GM23338 (cell line): ENCODE data around the gene PRUNE2. TPM values are rescaled to one million over a fixed set of nuclear protein-coding genes. Genes with fewer than 3 reads are reported as not detected.

Experiments used
- ATAC-seq: fragments of 200-7000 bp; cut with Tn5 transposase; 3 replicates; pipeline ENCODE4 v1.9.1; 2020
- DNase-seq: peaks from one replicate; pipeline ENCODE4 v3.0.0-alpha.2; 2015; ENCODE audit warnings: low spot score
- H2AFZ ChIP-seq: fragments of 200-600 bp; sonication (generic); 2 replicates; pipeline ENCODE4 v1.8.0; 2016; ENCODE audit warnings: antibody characterized with exemption, mild to moderate bottlenecking, moderate library complexity
- H3F3A ChIP-seq: fragments of 200-600 bp; sonication (generic); replicated peaks from 2 replicates; pipeline ENCODE4 v1.8.0; 2017; ENCODE audit warnings: antibody characterized with exemption, mixed run types, low read depth
- H3K27ac ChIP-seq: fragments of 200-600 bp; sonication (generic); 2 replicates; pipeline ENCODE4 v1.6.1; 2016; ENCODE audit warnings: low read depth
- H3K27me3 ChIP-seq: fragments of 200-600 bp; sonication (generic); 2 replicates; pipeline ENCODE4 v1.8.0; 2016; ENCODE audit warnings: mild to moderate bottlenecking, mixed run types, moderate library complexity; ENCODE audit not compliant: insufficient read depth
- H3K36me3 ChIP-seq: fragments of 200-600 bp; sonication (generic); 2 replicates; pipeline ENCODE4 v1.8.0; 2016; ENCODE audit warnings: mild to moderate bottlenecking; ENCODE audit not compliant: insufficient read depth
- H3K4me1 ChIP-seq: fragments of 200-600 bp; sonication (generic); 2 replicates; pipeline ENCODE4 v1.8.0; 2016; ENCODE audit warnings: mild to moderate bottlenecking, moderate library complexity; ENCODE audit not compliant: insufficient read depth
- H3K4me2 ChIP-seq: fragments of 200-600 bp; sonication (generic); 2 replicates; pipeline ENCODE4 v1.7.1; 2017; ENCODE audit warnings: mixed run types
- H3K4me3 ChIP-seq: fragments of 200-600 bp; sonication (generic); 2 replicates; pipeline ENCODE4 v1.6.1; 2016; ENCODE audit warnings: mixed run types
- H3K79me2 ChIP-seq: fragments of 200-600 bp; sonication (generic); replicated peaks from 2 replicates; pipeline ENCODE4 v1.8.0; 2017; ENCODE audit warnings: mild to moderate bottlenecking; ENCODE audit not compliant: insufficient read depth
- H3K9me2 ChIP-seq: fragments of 200-600 bp; sonication (generic); 2 replicates; pipeline ENCODE4 v1.8.0; 2017; ENCODE audit not compliant: insufficient read depth
- H4K20me1 ChIP-seq: fragments of 200-600 bp; sonication (generic); replicated peaks from 2 replicates; pipeline ENCODE4 v1.8.0; 2017; ENCODE audit warnings: mild to moderate bottlenecking; ENCODE audit not compliant: insufficient read depth
- H3K27ac Mint-ChIP-seq: 2 replicates; pipeline ENCODE4 v1.8.0; 2020; ENCODE audit warnings: inconsistent platforms, mild to moderate bottlenecking, moderate library complexity, mixed read lengths
- H3K27me3 Mint-ChIP-seq: 3 replicates; pipeline ENCODE4 v1.8.0; 2022; ENCODE audit warnings: low read depth, mild to moderate bottlenecking, moderate library complexity, mixed read lengths, inconsistent platforms; ENCODE audit not compliant: insufficient read depth, poor library complexity
- H3K36me3 Mint-ChIP-seq: 3 replicates; pipeline ENCODE4 v1.8.0; 2021; ENCODE audit warnings: low read depth, mild to moderate bottlenecking, inconsistent platforms, moderate library complexity, mixed read lengths
- H3K4me1 Mint-ChIP-seq: 3 replicates; pipeline ENCODE4 v1.8.0; 2020; ENCODE audit warnings: mild to moderate bottlenecking, inconsistent platforms, mixed read lengths
- H3K4me3 Mint-ChIP-seq: 3 replicates; pipeline ENCODE4 v1.8.0; 2021; ENCODE audit warnings: moderate library complexity, mild to moderate bottlenecking, inconsistent platforms, mixed read lengths
- H3K9me3 Mint-ChIP-seq: 3 replicates; pipeline ENCODE4 v1.8.0; 2020; ENCODE audit warnings: moderate library complexity, mild to moderate bottlenecking, inconsistent platforms, mixed read lengths
- CREB1 ChIP-seq: fragments of 250-450 bp; sonication (Bioruptor Pico); IDR thresholded peaks from 2 replicates; pipeline ENCODE4 v1.5.0; 2020; ENCODE audit warnings: low read depth, mild to moderate bottlenecking, moderate library complexity
- EZH2phosphoT487 ChIP-seq: fragments of 200-600 bp; sonication (generic); IDR thresholded peaks from one replicate; pipeline ENCODE4 v1.8.1; 2018; ENCODE audit warnings: antibody characterized with exemption; ENCODE audit not compliant: unreplicated experiment
- JUNB ChIP-seq: IDR thresholded peaks from one replicate; pipeline ENCODE4 v1.6.1; 2016; ENCODE audit warnings: antibody characterized with exemption; ENCODE audit not compliant: unreplicated experiment
- POLR2AphosphoS5 ChIP-seq: IDR thresholded peaks from 2 replicates; pipeline ENCODE4 v1.6.1; 2016; ENCODE audit warnings: antibody characterized with exemption, low read depth
- REST ChIP-seq: IDR thresholded peaks from one replicate; pipeline ENCODE4 v1.6.1; 2018; ENCODE audit warnings: antibody characterized with exemption; ENCODE audit not compliant: unreplicated experiment
- STAT1 ChIP-seq: IDR thresholded peaks from one replicate; pipeline ENCODE4 v1.6.1; 2016; ENCODE audit warnings: antibody characterized with exemption; ENCODE audit not compliant: unreplicated experiment
- ZNF331 ChIP-seq: fragments of 250-450 bp; sonication (Bioruptor Pico); IDR thresholded peaks from 2 replicates; pipeline ENCODE4 v1.5.0; 2020; ENCODE audit warnings: low read depth, mild to moderate bottlenecking, moderate library complexity
- polyA plus RNA-seq: library from polyadenylated mRNA; unstranded; fragments of >200 nt; fragmentation: Nextera tagmentation; extraction: Ambion mirVana; gene quantifications from 2 replicates; pipeline ENCODE4 v1.2.1, GENCODE V29; 2016
- total RNA-seq: library from RNA; depleted of rRNA; stranded (reverse); fragments of >200 nt; shearing (Covaris generic); gene quantifications from 2 replicates; pipeline ENCODE4 v1.2.3, GENCODE V29; 2014
- TF ChIP-seq, protein P1 (sequence below): fragments of 250-450 bp; sonication (Bioruptor Pico); IDR thresholded peaks from 2 replicates; pipeline ENCODE4 v1.5.0; 2020; ENCODE audit warnings: mild to moderate bottlenecking, moderate library complexity
- TF ChIP-seq, protein P2 (sequence below), 2 experiments: fragments of 200-600 bp in 1 of 2; sonication (generic) in 1 of 2; conservative IDR thresholded peaks; 2 replicates each; pipeline versions ENCODE4 v1.5.1 to v1.6.1; 2016 to 2017; ENCODE audit warnings: antibody characterized with exemption in 2 of 2, low read depth in 2 of 2, mild to moderate bottlenecking in 2 of 2, moderate library complexity in 1 of 2

PRUNE2 gene
- total and polyA plus RNA-seq, 2 experiments from 2014 or later, result 10.6 to 26.5 TPM

- TF ChIP-seq, protein P1, sequence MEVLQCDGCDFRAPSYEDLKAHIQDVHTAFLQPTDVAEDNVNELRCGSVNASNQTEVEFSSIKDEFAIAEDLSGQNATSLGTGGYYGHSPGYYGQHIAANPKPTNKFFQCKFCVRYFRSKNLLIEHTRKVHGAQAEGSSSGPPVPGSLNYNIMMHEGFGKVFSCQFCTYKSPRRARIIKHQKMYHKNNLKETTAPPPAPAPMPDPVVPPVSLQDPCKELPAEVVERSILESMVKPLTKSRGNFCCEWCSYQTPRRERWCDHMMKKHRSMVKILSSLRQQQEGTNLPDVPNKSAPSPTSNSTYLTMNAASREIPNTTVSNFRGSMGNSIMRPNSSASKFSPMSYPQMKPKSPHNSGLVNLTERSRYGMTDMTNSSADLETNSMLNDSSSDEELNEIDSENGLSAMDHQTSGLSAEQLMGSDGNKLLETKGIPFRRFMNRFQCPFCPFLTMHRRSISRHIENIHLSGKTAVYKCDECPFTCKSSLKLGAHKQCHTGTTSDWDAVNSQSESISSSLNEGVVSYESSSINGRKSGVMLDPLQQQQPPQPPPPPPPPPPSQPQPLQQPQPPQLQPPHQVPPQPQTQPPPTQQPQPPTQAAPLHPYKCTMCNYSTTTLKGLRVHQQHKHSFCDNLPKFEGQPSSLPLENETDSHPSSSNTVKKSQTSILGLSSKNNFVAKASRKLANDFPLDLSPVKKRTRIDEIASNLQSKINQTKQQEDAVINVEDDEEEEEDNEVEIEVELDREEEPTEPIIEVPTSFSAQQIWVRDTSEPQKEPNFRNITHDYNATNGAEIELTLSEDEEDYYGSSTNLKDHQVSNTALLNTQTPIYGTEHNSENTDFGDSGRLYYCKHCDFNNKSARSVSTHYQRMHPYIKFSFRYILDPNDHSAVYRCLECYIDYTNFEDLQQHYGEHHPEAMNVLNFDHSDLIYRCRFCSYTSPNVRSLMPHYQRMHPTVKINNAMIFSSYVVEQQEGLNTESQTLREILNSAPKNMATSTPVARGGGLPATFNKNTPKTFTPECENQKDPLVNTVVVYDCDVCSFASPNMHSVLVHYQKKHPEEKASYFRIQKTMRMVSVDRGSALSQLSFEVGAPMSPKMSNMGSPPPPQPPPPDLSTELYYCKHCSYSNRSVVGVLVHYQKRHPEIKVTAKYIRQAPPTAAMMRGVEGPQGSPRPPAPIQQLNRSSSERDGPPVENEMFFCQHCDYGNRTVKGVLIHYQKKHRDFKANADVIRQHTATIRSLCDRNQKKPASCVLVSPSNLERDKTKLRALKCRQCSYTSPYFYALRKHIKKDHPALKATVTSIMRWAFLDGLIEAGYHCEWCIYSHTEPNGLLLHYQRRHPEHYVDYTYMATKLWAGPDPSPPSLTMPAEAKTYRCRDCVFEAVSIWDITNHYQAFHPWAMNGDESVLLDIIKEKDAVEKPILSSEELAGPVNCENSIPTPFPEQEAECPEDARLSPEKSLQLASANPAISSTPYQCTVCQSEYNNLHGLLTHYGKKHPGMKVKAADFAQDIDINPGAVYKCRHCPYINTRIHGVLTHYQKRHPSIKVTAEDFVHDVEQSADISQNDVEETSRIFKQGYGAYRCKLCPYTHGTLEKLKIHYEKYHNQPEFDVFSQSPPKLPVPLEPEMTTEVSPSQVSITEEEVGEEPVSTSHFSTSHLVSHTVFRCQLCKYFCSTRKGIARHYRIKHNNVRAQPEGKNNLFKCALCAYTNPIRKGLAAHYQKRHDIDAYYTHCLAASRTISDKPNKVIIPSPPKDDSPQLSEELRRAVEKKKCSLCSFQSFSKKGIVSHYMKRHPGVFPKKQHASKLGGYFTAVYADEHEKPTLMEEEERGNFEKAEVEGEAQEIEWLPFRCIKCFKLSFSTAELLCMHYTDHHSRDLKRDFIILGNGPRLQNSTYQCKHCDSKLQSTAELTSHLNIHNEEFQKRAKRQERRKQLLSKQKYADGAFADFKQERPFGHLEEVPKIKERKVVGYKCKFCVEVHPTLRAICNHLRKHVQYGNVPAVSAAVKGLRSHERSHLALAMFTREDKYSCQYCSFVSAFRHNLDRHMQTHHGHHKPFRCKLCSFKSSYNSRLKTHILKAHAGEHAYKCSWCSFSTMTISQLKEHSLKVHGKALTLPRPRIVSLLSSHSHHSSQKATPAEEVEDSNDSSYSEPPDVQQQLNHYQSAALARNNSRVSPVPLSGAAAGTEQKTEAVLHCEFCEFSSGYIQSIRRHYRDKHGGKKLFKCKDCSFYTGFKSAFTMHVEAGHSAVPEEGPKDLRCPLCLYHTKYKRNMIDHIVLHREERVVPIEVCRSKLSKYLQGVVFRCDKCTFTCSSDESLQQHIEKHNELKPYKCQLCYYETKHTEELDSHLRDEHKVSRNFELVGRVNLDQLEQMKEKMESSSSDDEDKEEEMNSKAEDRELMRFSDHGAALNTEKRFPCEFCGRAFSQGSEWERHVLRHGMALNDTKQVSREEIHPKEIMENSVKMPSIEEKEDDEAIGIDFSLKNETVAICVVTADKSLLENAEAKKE (CRISPR knock-in tag), result no peak
- TF ChIP-seq, protein P2, sequence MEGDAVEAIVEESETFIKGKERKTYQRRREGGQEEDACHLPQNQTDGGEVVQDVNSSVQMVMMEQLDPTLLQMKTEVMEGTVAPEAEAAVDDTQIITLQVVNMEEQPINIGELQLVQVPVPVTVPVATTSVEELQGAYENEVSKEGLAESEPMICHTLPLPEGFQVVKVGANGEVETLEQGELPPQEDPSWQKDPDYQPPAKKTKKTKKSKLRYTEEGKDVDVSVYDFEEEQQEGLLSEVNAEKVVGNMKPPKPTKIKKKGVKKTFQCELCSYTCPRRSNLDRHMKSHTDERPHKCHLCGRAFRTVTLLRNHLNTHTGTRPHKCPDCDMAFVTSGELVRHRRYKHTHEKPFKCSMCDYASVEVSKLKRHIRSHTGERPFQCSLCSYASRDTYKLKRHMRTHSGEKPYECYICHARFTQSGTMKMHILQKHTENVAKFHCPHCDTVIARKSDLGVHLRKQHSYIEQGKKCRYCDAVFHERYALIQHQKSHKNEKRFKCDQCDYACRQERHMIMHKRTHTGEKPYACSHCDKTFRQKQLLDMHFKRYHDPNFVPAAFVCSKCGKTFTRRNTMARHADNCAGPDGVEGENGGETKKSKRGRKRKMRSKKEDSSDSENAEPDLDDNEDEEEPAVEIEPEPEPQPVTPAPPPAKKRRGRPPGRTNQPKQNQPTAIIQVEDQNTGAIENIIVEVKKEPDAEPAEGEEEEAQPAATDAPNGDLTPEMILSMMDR (conservative IDR thresholded peaks at IDR 0.05; ENCODE audit: low read depth in 2 of 2), result no peak
Measured at GRCh38 chr9:76866689-76867088, 39.2 kb downstream of the PRUNE2 start (continued).

GRCh38 chr9:76863832-76864231, 42.1 kb downstream of the PRUNE2 start:
- Histone ChIP-seq H4K20me1 (0 out of 2 replicates have a peak, but pooled peaks cover 2% of the 10 kb centered on the region), H3K4me2 (no peak overlapping the region), H3K27ac (no peak overlapping the region), H3K4me1 (peaks cover 23% of the 10 kb centered on the region), H3K36me3 (no peaks in the 10 kb centered on the region), H3F3A (no peaks in the 10 kb centered on the region), H3K27me3 (no peaks in the 10 kb centered on the region), H3K79me2 (0 out of 2 replicates have a peak, but pooled peaks cover 11% of the 10 kb centered on the region), H3K4me3 (no peak overlapping the region), H3K9me2 (no peaks in the 10 kb centered on the region), H2AFZ (no peak overlapping the region)
- ATAC-seq, result no peak
- Mint-ChIP-seq H3K9me3 (no peaks in the 10 kb centered on the region; the same call in 2 of the 3 replicates), H3K4me3 (no peak overlapping the region), H3K4me1 (peaks cover 28% of the 10 kb centered on the region), H3K27me3 (peaks cover 5% of the 10 kb centered on the region), H3K27ac (no peak overlapping the region), H3K36me3 (no peaks in the 10 kb centered on the region)
- TF ChIP-seq STAT1 (no peak), POLR2AphosphoS5 (no peak), CREB1 (CRISPR knock-in tag) (no peak), JUNB (no peak), REST (no peak), ZNF331 (CRISPR knock-in tag) (no peak), EZH2phosphoT487 (no peak)
- no peak for DNase-seq
